MM.1S (cell line): ENCODE results near the gene OAF.

Experiments
- EZH2phosphoT487 ChIP-seq: fragments of 300-600 bp; sonication (generic); IDR thresholded peaks from 2 replicates; pipeline ENCODE4 v1.6.1; 2018; ENCODE audit warnings: antibody characterized with exemption, low read length
- TF ChIP-seq, protein P1 (sequence below): fragments of 300-600 bp; sonication (generic); IDR thresholded peaks from 2 replicates; pipeline ENCODE4 v1.5.1; 2016; ENCODE audit warnings: antibody characterized with exemption, low read length, mixed read lengths

DNA sequence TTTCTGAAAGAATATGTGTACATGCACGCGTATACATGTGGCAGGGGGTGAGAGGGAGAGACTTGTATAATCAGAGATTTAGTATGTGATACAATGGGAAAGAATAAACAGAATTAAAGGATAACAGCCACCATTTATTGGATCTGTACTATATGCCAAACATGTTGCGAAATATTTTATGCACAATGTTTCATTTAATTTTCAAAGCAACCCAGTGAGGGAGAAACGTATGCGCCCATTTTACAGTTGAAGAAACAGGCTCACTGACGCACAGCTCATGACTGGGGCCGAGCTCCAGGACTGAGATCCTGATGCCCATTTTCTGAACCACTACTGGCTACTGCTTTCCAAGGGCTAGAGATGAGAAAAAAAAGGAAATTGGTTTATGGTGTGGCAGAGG lies 3.3 kb upstream of the OAF start:
- TF ChIP-seq, protein P1, sequence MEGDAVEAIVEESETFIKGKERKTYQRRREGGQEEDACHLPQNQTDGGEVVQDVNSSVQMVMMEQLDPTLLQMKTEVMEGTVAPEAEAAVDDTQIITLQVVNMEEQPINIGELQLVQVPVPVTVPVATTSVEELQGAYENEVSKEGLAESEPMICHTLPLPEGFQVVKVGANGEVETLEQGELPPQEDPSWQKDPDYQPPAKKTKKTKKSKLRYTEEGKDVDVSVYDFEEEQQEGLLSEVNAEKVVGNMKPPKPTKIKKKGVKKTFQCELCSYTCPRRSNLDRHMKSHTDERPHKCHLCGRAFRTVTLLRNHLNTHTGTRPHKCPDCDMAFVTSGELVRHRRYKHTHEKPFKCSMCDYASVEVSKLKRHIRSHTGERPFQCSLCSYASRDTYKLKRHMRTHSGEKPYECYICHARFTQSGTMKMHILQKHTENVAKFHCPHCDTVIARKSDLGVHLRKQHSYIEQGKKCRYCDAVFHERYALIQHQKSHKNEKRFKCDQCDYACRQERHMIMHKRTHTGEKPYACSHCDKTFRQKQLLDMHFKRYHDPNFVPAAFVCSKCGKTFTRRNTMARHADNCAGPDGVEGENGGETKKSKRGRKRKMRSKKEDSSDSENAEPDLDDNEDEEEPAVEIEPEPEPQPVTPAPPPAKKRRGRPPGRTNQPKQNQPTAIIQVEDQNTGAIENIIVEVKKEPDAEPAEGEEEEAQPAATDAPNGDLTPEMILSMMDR, result no peak
- TF ChIP-seq EZH2phosphoT487, result no peak
